Peyer's patch (tissue), 4 donors: ENCODE results near the gene EMC7.

Experiments
- POLR2A ChIP-seq, 2 donors: fragments of 450-650 bp; IDR thresholded peaks; one replicate each; pipeline ENCODE4 v1.5.1; 2017; ENCODE audit warnings: antibody characterized with exemption in 2 of 2, mild to moderate bottlenecking in 2 of 2, moderate library complexity in 2 of 2
- TF ChIP-seq, protein P1 (sequence below), 6 experiments: fragments of 450-650 bp in 4 of 6; fragments of 200-600 bp in 2 of 6; sonication (generic) in 1 of 6; IDR thresholded peaks; one replicate each; pipeline ENCODE4 v1.5.1; 2017 to 2019; ENCODE audit warnings: antibody characterized with exemption in 6 of 6, mild to moderate bottlenecking in 3 of 6, moderate library complexity in 1 of 6

GRCh38 chr15:34119291-34119690 lies 17.6 kb upstream of the EMC7 start:
- TF ChIP-seq, protein P1, sequence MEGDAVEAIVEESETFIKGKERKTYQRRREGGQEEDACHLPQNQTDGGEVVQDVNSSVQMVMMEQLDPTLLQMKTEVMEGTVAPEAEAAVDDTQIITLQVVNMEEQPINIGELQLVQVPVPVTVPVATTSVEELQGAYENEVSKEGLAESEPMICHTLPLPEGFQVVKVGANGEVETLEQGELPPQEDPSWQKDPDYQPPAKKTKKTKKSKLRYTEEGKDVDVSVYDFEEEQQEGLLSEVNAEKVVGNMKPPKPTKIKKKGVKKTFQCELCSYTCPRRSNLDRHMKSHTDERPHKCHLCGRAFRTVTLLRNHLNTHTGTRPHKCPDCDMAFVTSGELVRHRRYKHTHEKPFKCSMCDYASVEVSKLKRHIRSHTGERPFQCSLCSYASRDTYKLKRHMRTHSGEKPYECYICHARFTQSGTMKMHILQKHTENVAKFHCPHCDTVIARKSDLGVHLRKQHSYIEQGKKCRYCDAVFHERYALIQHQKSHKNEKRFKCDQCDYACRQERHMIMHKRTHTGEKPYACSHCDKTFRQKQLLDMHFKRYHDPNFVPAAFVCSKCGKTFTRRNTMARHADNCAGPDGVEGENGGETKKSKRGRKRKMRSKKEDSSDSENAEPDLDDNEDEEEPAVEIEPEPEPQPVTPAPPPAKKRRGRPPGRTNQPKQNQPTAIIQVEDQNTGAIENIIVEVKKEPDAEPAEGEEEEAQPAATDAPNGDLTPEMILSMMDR (IDR thresholded peaks at IDR 0.05), result no peak
- TF ChIP-seq POLR2A (IDR thresholded peaks at IDR 0.05), result no peak
